Stimulated activated CD4-positive, alpha-beta T cell treated with anti-CD3 and anti-CD28 coated beads, TNF-alpha, amount 100 ng/mL, for 48 hours (primary cell): ENCODE measurements around the gene OR52E8.

Source experiments
- DNase-seq, 3 donors: peaks; one replicate each; pipeline ENCODE4 v3.0.0-alpha.2; 2020; ENCODE audit warnings: low read depth in 3 of 3

Gene OR52E8

DNA sequence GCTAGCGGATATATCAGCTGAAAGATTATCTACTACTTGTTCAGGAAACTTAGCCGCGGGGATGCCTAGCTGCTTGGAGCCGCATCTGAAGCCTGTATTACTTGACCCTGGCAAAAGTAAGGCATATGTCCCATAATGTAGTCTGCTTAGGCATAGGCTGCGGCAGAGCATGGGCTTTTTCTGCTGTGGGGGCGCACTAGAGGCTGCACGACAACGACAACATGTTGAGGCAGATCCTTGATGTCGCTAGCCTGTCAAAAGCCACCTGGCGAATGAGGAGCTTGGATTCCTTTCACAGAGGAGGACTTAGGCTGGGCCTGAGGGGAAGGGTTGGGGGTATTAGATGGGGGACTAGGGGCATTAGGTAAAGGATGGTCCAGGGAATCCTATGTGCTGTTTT lies 49.9 kb downstream of the OR52E8 start:
- DNase-seq, result no peak
